SK-N-SH treated with all-trans-retinoic acid at 6 μM for 48 hours (cell line): Measurements from ENCODE around the gene SLC22A12.

Source experiments
- ATAC-seq: fragments of 200-7000 bp; cut with Tn5 transposase; 3 replicates; pipeline ENCODE4 v1.9.1; 2020; ENCODE audit warnings: mild to moderate bottlenecking, moderate library complexity
- ARNTL ChIP-seq: fragments of 450-650 bp; formaldehyde crosslinking; IDR thresholded peaks from 2 replicates; pipeline ENCODE4 v1.5.0; 2020; ENCODE audit warnings: low read depth, mild to moderate bottlenecking, moderate library complexity, borderline replicate concordance
- BACH2 ChIP-seq: fragments of 250-450 bp; sonication (Bioruptor Pico); IDR thresholded peaks from 2 replicates; pipeline ENCODE4 v1.9.0; 2021; ENCODE audit warnings: mild to moderate bottlenecking, borderline replicate concordance
- CREB5 ChIP-seq: fragments of 250-450 bp; sonication (Bioruptor Pico); IDR thresholded peaks from 2 replicates; pipeline ENCODE4 v1.5.1; 2020; ENCODE audit warnings: low read depth, mild to moderate bottlenecking, moderate library complexity
- CSDC2 ChIP-seq: fragments of 250-450 bp; sonication (Bioruptor Pico); IDR thresholded peaks from 2 replicates; pipeline ENCODE4 v1.5.0; 2020; ENCODE audit warnings: mild to moderate bottlenecking, moderate library complexity
- ESRRG ChIP-seq: fragments of 250-450 bp; sonication (Bioruptor Pico); IDR thresholded peaks from 2 replicates; pipeline ENCODE4 v1.6.1; 2021; ENCODE audit warnings: mild to moderate bottlenecking
- GLIS3 ChIP-seq: fragments of 250-450 bp; sonication (Bioruptor Pico); IDR thresholded peaks from 2 replicates; pipeline ENCODE4 v1.5.0; 2020; ENCODE audit warnings: mild to moderate bottlenecking, moderate library complexity
- ISL1 ChIP-seq: fragments of 250-450 bp; sonication (Bioruptor Pico); IDR thresholded peaks from 2 replicates; pipeline ENCODE4 v2.1.2; 2022; ENCODE audit warnings: mild to moderate bottlenecking, moderate library complexity
- OSR1 ChIP-seq: fragments of 250-450 bp; sonication (Bioruptor Pico); IDR thresholded peaks from 2 replicates; pipeline ENCODE4 v1.8.0; 2022; ENCODE audit warnings: moderate library complexity, mild to moderate bottlenecking, inconsistent platforms
- POU6F1 ChIP-seq: fragments of 250-450 bp; sonication (Bioruptor Pico); IDR thresholded peaks from 2 replicates; pipeline ENCODE4 v1.8.0; 2021; ENCODE audit warnings: low read depth, mild to moderate bottlenecking, moderate library complexity, borderline replicate concordance
- PPARA ChIP-seq: fragments of 250-450 bp; sonication (Bioruptor Pico); IDR thresholded peaks from 2 replicates; pipeline ENCODE4 v1.5.0; 2020; ENCODE audit warnings: mild to moderate bottlenecking, borderline replicate concordance
- RARB ChIP-seq: fragments of 250-450 bp; sonication (Bioruptor Pico); IDR thresholded peaks from 2 replicates; pipeline ENCODE4 v1.8.0; 2021; ENCODE audit warnings: mild to moderate bottlenecking, moderate library complexity
- SNAI2 ChIP-seq: fragments of 250-450 bp; sonication (Bioruptor Pico); IDR thresholded peaks from 2 replicates; pipeline ENCODE4 v1.5.0; 2020; ENCODE audit warnings: mild to moderate bottlenecking, moderate library complexity
- TOX ChIP-seq: fragments of 250-450 bp; sonication (Bioruptor Pico); IDR thresholded peaks from 2 replicates; pipeline ENCODE4 v1.8.0; 2021; ENCODE audit warnings: mild to moderate bottlenecking, moderate library complexity, borderline replicate concordance
- ZC3H10 ChIP-seq: fragments of 250-450 bp; sonication (Bioruptor Pico); IDR thresholded peaks from 2 replicates; pipeline ENCODE4 v1.5.1; 2021; ENCODE audit warnings: mild to moderate bottlenecking, moderate library complexity
- ZFP3 ChIP-seq: fragments of 250-450 bp; sonication (Bioruptor Pico); IDR thresholded peaks from 2 replicates; pipeline ENCODE4 v1.5.0; 2020; ENCODE audit warnings: mild to moderate bottlenecking, moderate library complexity
- ZFP30 ChIP-seq: fragments of 450-650 bp; formaldehyde crosslinking; IDR thresholded peaks from 2 replicates; pipeline ENCODE4 v1.5.0; 2022; ENCODE audit warnings: mild to moderate bottlenecking, moderate library complexity
- ZNF565 ChIP-seq: fragments of 450-650 bp; formaldehyde crosslinking; conservative IDR thresholded peaks from 2 replicates; pipeline ENCODE4 v1.5.0; 2020; ENCODE audit warnings: low read depth, mild to moderate bottlenecking, moderate library complexity
- ZNF70 ChIP-seq: fragments of 450-650 bp; formaldehyde crosslinking; IDR thresholded peaks from 2 replicates; pipeline ENCODE4 v1.5.0; 2020; ENCODE audit warnings: mild to moderate bottlenecking, moderate library complexity
- ZNF8 ChIP-seq: fragments of 450-650 bp; formaldehyde crosslinking; IDR thresholded peaks from 2 replicates; pipeline ENCODE4 v1.5.0; 2020; ENCODE audit warnings: mild to moderate bottlenecking, moderate library complexity
- TF ChIP-seq, protein P1 (sequence below): fragments of 250-450 bp; sonication (Bioruptor Pico); IDR thresholded peaks from 2 replicates; pipeline ENCODE4 v1.8.0; 2020; ENCODE audit warnings: mild to moderate bottlenecking, moderate library complexity, borderline replicate concordance
- TF ChIP-seq, protein P2 (sequence below): fragments of 250-450 bp; sonication (Bioruptor Pico); IDR thresholded peaks from 2 replicates; pipeline ENCODE4 v1.5.1; 2021; ENCODE audit warnings: mild to moderate bottlenecking, moderate library complexity

The SLC22A12 gene

GRCh38 chr11:64571410-64572091 is 19.5 kb upstream of the SLC22A12 start:
- TF ChIP-seq ZFP3 = no peak
- TF ChIP-seq POU6F1 (CRISPR knock-in tag) = no peak
- no peak for TF ChIP-seq RARB
- no peak for TF ChIP-seq CREB5 (CRISPR knock-in tag)
- TF ChIP-seq TOX (CRISPR knock-in tag) = no peak
- no peak for TF ChIP-seq ISL1 (CRISPR knock-in tag)
- TF ChIP-seq, protein P1, sequence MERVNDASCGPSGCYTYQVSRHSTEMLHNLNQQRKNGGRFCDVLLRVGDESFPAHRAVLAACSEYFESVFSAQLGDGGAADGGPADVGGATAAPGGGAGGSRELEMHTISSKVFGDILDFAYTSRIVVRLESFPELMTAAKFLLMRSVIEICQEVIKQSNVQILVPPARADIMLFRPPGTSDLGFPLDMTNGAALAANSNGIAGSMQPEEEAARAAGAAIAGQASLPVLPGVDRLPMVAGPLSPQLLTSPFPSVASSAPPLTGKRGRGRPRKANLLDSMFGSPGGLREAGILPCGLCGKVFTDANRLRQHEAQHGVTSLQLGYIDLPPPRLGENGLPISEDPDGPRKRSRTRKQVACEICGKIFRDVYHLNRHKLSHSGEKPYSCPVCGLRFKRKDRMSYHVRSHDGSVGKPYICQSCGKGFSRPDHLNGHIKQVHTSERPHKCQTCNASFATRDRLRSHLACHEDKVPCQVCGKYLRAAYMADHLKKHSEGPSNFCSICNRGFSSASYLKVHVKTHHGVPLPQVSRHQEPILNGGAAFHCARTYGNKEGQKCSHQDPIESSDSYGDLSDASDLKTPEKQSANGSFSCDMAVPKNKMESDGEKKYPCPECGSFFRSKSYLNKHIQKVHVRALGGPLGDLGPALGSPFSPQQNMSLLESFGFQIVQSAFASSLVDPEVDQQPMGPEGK (CRISPR knock-in tag) = no peak
- TF ChIP-seq ZFP30 (CRISPR knock-in tag) = no peak
- TF ChIP-seq BACH2 (CRISPR knock-in tag) = no peak
- TF ChIP-seq ZC3H10 (CRISPR knock-in tag) = no peak
- no peak for TF ChIP-seq SNAI2
- no peak for TF ChIP-seq ARNTL (CRISPR knock-in tag)
- TF ChIP-seq ZNF565 (CRISPR knock-in tag) = no peak
- TF ChIP-seq GLIS3 (CRISPR knock-in tag) = no peak
- TF ChIP-seq PPARA (CRISPR knock-in tag) = no peak
- TF ChIP-seq ZNF70 = no peak
- no peak for TF ChIP-seq CSDC2 (CRISPR knock-in tag)
- TF ChIP-seq, all 23 proteins: peak for 0
- no peak for ATAC-seq

GRCh38 chr11:64572143-64572542 is 18.9 kb upstream of the SLC22A12 start:
- no peak for ATAC-seq
- TF ChIP-seq ZFP3 = no peak
- TF ChIP-seq ZFP30 (CRISPR knock-in tag) = no peak
- TF ChIP-seq, protein P1 (CRISPR knock-in tag) = no peak
- TF ChIP-seq ZNF565 (CRISPR knock-in tag) = no peak
- no peak for TF ChIP-seq OSR1 (CRISPR knock-in tag)
- no peak for TF ChIP-seq SNAI2
- TF ChIP-seq CREB5 (CRISPR knock-in tag) = no peak
- TF ChIP-seq ISL1 (CRISPR knock-in tag) = no peak
- no peak for TF ChIP-seq ARNTL (CRISPR knock-in tag)
- TF ChIP-seq ZC3H10 (CRISPR knock-in tag) = no peak
- no peak for TF ChIP-seq TOX (CRISPR knock-in tag)
- TF ChIP-seq ESRRG = no peak
- no peak for TF ChIP-seq RARB
- no peak for TF ChIP-seq PPARA (CRISPR knock-in tag)
- TF ChIP-seq, protein P2, sequence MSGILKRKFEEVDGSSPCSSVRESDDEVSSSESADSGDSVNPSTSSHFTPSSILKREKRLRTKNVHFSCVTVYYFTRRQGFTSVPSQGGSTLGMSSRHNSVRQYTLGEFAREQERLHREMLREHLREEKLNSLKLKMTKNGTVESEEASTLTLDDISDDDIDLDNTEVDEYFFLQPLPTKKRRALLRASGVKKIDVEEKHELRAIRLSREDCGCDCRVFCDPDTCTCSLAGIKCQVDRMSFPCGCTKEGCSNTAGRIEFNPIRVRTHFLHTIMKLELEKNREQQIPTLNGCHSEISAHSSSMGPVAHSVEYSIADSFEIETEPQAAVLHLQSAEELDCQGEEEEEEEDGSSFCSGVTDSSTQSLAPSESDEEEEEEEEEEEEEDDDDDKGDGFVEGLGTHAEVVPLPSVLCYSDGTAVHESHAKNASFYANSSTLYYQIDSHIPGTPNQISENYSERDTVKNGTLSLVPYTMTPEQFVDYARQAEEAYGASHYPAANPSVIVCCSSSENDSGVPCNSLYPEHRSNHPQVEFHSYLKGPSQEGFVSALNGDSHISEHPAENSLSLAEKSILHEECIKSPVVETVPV (CRISPR knock-in tag) = no peak
- TF ChIP-seq ZNF8 (CRISPR knock-in tag) = no peak
- no peak for TF ChIP-seq ZNF70
